ENCODE data around the gene PAX7.
A peak's percentile ranks its signal among the peaks of the same experiment; 100 is the strongest.

The PAX7 gene

GRCh38 chr1:18611311-18611710, 19.3 kb upstream of the PAX7 start:
- TF ChIP-seq CTCF (IDR thresholded peaks at IDR 0.05), result no peak
- no peaks in the 10 kb centered on the region for H3K4me1 ChIP-seq
- no peak for DNase-seq
- H3K36me3 ChIP-seq, result no peaks in the 10 kb centered on the region
- H3K4me3 ChIP-seq, result no peak overlapping the region
- peaks cover 0 to 74% of the 10 kb centered on the region in 2 donors for H3K27me3 ChIP-seq
- H3K27ac ChIP-seq, result no peak overlapping the region
- intact Hi-C loops (cut with DNase I; ENCODE audit: low total_unique reads), result no loop called here
- no peaks in the 10 kb centered on the region for H3K9me3 ChIP-seq

DNA sequence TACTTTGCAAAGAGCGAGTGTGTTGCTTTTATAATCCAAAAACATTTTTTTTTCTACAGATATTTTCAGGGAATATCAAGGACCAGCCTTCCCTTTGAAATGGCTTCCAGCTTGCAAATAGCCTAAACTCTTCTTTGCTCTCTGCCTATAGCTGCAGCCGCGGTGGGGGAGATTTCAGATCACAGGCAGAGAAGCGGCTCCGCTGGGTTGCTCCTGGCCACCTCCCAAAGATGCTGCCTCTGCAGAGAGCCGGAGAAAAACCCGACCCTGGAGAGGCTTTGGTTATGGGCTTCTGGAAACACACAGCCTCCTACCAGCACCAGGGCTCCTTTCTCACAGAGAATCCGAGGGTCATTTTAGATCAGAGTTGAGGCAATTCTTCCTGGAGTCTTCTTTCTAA, 18.6 kb upstream of the PAX7 start:
- peaks cover 0 to 71% of the 10 kb centered on the region in 2 donors for H3K27me3 ChIP-seq
- no peaks in the 10 kb centered on the region for H3K9me3 ChIP-seq
- no peaks in the 10 kb centered on the region for H3K36me3 ChIP-seq
- intact Hi-C loops (cut with DNase I; ENCODE audit: low total_unique reads), result no loop called here
- TF ChIP-seq CTCF (IDR thresholded peaks at IDR 0.05), result no peak
- H3K4me3 ChIP-seq, result no peak overlapping the region
- DNase-seq, result peak in 1 of 2 donors; percentile 35
- no peaks in the 10 kb centered on the region for H3K4me1 ChIP-seq
- no peak overlapping the region for H3K27ac ChIP-seq

DNA sequence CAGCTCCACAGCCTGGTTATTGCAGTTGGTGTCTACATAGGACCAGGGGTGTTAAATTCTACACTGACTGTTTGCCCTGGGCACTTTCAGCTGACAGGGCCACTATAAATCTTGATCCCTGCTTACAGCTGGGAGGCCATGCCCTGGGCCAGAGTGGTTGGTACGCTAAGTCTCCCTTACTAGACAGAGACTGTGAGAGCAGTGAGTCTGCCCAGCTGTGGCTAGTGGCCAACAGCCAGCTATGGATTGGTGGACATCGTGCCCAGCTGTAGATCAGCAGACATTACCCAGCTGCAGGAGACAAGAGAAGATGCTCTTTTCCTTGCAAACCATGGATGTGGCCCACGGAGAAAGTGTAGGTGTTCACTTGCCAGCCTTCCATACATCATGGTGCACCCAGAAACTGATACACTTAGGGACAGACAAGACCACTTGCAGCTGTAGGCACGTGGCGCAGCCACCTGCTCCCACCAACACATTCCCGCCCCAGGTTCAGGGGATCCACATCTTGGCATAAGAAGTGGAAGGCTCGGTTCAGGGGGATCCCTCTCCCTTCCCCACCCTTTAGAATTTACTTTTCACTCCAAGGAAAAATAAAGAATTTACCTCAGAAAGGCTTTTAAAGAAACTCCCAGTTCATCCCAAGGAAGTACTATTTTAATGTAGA, 16.4 kb upstream of the PAX7 start:
- Histone ChIP-seq H3K9me3 (no peaks in the 10 kb centered on the region), H3K27ac (no peak overlapping the region), H3K4me3 (no peak overlapping the region), H3K36me3 (no peaks in the 10 kb centered on the region), H3K27me3 (peaks cover 0 to 60% of the 10 kb centered on the region in 2 donors), H3K4me1 (no peaks in the 10 kb centered on the region)
- peak in 1 of 2 donors; percentile 32 for DNase-seq
- intact Hi-C loops (cut with DNase I; ENCODE audit: low total_unique reads), result no loop called here
- TF ChIP-seq CTCF (IDR thresholded peaks at IDR 0.05), result no peak

DNA sequence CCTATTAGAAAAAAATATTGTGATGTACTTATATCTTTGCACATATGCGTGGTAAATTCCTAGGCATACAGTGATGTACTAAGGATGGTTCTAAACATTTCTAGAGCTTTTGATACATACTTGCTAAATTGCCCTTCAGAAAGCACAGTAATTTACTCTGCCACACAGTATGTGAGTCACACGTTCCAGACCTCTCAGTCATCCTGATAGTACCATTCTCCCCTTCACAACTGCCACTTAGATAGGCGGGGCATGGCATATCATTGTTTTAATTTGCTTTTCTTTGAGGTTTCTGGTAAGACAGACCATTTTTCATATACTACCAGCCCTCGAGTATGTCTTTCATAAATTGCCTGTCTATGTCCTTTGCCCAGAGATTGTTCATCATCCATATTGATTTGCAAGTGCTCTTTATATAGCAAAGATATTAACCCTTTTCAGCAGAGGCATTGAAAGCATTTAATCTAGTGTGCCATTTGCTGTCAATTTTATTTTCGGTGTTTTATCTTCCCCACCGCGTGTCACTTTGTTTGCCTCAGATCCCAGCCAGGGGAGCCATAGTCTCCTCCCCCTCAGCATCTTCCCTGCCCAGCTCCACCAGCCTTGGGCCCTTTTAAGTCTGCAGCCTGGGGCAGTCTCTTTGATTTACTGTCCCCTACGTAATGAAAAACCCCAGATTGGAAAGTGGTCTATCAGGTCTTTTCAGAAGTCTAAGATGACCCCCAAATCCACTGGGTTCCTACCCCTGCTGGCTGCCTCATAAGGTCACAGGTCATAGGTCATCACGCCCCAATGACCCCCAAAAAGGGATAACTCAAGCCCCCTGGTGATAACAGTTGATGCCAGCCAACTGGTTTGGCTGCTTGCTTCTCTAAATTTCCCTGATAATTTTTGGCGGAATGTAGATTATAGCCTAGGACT, 11.8 kb upstream of the PAX7 start:
- TF ChIP-seq CTCF (IDR thresholded peaks at IDR 0.05), result no peak

GRCh38 chr1:18619467-18619835, 11.2 kb upstream of the PAX7 start:
- H3K27ac ChIP-seq, result no peak overlapping the region
- no peak overlapping the region for H3K4me3 ChIP-seq
- no peak for DNase-seq
- no peaks in the 10 kb centered on the region for H3K4me1 ChIP-seq
- peaks cover 0 to 56% of the 10 kb centered on the region in 2 donors for H3K27me3 ChIP-seq
- intact Hi-C loops (cut with DNase I; ENCODE audit: low total_unique reads), result no loop called here
- TF ChIP-seq CTCF (IDR thresholded peaks at IDR 0.05), result no peak
- H3K36me3 ChIP-seq, result no peaks in the 10 kb centered on the region
- no peaks in the 10 kb centered on the region for H3K9me3 ChIP-seq

More for the DNA sequence above, 11.8 kb upstream of the PAX7 start:
- Histone ChIP-seq H3K4me1 (no peaks in the 10 kb centered on the region), H3K27me3 (peaks cover 0 to 61% of the 10 kb centered on the region in 2 donors), H3K27ac (no peak overlapping the region), H3K9me3 (no peaks in the 10 kb centered on the region), H3K36me3 (no peaks in the 10 kb centered on the region), H3K4me3 (no peak overlapping the region)
- DNase-seq, result no peak
- intact Hi-C loops (cut with DNase I; ENCODE audit: low total_unique reads), result no loop called here
